PC-9 (cell line): ENCODE measurements around the gene ENAM.

Experiments used
- CTCF ChIP-seq: fragments of 200-600 bp; sonication (generic); conservative IDR thresholded peaks from 2 replicates; pipeline ENCODE4 v1.6.1; 2017; ENCODE audit warnings: mixed run types, antibody characterized with exemption, mild to moderate bottlenecking, moderate library complexity
- EZH2 ChIP-seq: fragments of 200-600 bp; sonication (generic); IDR thresholded peaks from 2 replicates; pipeline ENCODE4 v1.8.0; 2017; ENCODE audit warnings: antibody characterized with exemption, low read depth

- TF ChIP-seq CTCF (no peak), EZH2 (no peak)
These were observed 49.9 kb downstream of the ENAM start for GRCh38 chr4:70678383-70678999.
